ENCODE data around the gene HTATSF1. TPM values are rescaled to one million over a fixed set of nuclear protein-coding genes. Genes with fewer than 3 reads are reported as not detected.

HTATSF1 gene
- total and polyA plus RNA-seq, 10 of the 15 experiments (the other 5 are each of a cell fraction or from before 2014, with no cell fraction given), result 1.9 to 59.8 (median 28.3) TPM

- TF ChIP-seq, protein P1, sequence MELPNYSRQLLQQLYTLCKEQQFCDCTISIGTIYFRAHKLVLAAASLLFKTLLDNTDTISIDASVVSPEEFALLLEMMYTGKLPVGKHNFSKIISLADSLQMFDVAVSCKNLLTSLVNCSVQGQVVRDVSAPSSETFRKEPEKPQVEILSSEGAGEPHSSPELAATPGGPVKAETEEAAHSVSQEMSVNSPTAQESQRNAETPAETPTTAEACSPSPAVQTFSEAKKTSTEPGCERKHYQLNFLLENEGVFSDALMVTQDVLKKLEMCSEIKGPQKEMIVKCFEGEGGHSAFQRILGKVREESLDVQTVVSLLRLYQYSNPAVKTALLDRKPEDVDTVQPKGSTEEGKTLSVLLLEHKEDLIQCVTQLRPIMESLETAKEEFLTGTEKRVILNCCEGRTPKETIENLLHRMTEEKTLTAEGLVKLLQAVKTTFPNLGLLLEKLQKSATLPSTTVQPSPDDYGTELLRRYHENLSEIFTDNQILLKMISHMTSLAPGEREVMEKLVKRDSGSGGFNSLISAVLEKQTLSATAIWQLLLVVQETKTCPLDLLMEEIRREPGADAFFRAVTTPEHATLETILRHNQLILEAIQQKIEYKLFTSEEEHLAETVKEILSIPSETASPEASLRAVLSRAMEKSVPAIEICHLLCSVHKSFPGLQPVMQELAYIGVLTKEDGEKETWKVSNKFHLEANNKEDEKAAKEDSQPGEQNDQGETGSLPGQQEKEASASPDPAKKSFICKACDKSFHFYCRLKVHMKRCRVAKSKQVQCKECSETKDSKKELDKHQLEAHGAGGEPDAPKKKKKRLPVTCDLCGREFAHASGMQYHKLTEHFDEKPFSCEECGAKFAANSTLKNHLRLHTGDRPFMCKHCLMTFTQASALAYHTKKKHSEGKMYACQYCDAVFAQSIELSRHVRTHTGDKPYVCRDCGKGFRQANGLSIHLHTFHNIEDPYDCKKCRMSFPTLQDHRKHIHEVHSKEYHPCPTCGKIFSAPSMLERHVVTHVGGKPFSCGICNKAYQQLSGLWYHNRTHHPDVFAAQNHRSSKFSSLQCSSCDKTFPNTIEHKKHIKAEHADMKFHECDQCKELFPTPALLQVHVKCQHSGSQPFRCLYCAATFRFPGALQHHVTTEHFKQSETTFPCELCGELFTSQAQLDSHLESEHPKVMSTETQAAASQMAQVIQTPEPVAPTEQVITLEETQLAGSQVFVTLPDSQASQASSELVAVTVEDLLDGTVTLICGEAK (IDR thresholded peaks at IDR 0.05; ENCODE audit: borderline replicate concordance), result no peak
- TF ChIP-seq TCF12 (IDR thresholded peaks at IDR 0.05; ENCODE audit: low read depth, low read length), result no peak
- no peak for TF ChIP-seq ZNF274 (IDR thresholded peaks at IDR 0.05; ENCODE audit: insufficient read depth, insufficient read length)
- TF ChIP-seq BCL11A (IDR thresholded peaks at IDR 0.05; ENCODE audit: low read depth, low read length), result no peak
Measured at GRCh38 chrX:136551410-136551809, 54.0 kb downstream of the HTATSF1 start (continued).

DNA sequence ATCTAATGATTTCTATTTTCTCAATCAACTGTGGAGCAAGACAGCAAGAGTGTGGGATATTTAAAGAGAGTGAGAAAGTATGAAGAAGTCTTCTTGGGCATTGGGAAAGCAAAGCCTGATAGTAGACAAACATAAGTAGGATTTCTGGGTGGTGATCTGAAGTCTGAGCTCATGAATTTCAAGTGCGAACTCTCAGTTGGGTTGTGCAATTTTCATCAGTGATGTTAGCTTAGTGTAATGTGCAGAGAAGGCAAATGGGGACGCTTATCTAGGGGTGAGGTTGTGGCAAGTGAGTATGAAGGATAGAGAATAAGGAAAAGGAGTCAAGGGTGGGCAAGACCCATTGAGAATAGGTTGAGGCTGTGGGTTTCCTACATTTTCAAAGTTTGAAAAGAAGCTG is 58.3 kb downstream of the HTATSF1 start:
- TF ChIP-seq RAD21 (IDR thresholded peaks at IDR 0.05; ENCODE audit: insufficient read depth, low read depth, low read length) (no peak), RELB (IDR thresholded peaks at IDR 0.05; ENCODE audit: low read depth) (no peak)
- intact Hi-C loops (cut with micrococcal nuclease; ENCODE audit: unreplicated experiment), result no loop called here
- no peak overlapping the region for H3K4me3 ChIP-seq
- no peaks in the 10 kb centered on the region for H3K27me3 ChIP-seq (replicated peaks in 1 of 2; ENCODE audit: control insufficient read depth in 2 of 2, insufficient read depth in 2 of 2, low read length in 1 of 2)
- H3K9ac ChIP-seq (ENCODE audit: control insufficient read depth, insufficient read depth, low read length), result no peak overlapping the region
- H3K79me2 ChIP-seq (ENCODE audit: control insufficient read depth, insufficient read depth, low read length), result no peaks in the 10 kb centered on the region
- ChIA-PET POLR2A (no interaction called here), RAD21 (ENCODE audit: unreplicated experiment) (interaction anchor here (1.5 kb wide), 1 partner anchor 34 kb away, joined by 3 read pairs; no protein-coding TSS in a partner anchor), CTCF (no interaction called here), SMC1A (ENCODE audit: uncharacterized antibody, unreplicated experiment) (interaction anchor here (0.6 to 0.9 kb wide), 3 partner anchors 19 to 24 kb away, joined by 3 to 4 read pairs (median 3); partner anchors contain the start of gene VGLL1)
- no peak overlapping the region for H3K27ac ChIP-seq (ENCODE audit: control insufficient read depth, insufficient read depth)
- ATAC-seq, result no peak
- no peak for FAIRE-seq
- H2AFZ ChIP-seq (ENCODE audit: control insufficient read depth, low read depth, low read length), result no peak overlapping the region
- DNase-seq (ENCODE audit: low read depth, low spot score), result no peak
- H3K9me3 ChIP-seq (replicated peaks; ENCODE audit: control insufficient read depth, insufficient read depth, low read length), result no peaks in the 10 kb centered on the region
- in situ Hi-C loops (cut with MboI), result no loop called here
- H3K4me1 ChIP-seq (ENCODE audit: control insufficient read depth, insufficient read depth, low read length), result no peaks in the 10 kb centered on the region
- H4K20me1 ChIP-seq (ENCODE audit: control insufficient read depth, insufficient read depth), result no peaks in the 10 kb centered on the region
- WGBS (ENCODE audit: insufficient coverage, insufficient replicate concordance, low lambda C conversion rate, missing lambda C conversion rate), result 2% methylated on average over 2 of the region's 2 CpGs
- H3K4me2 ChIP-seq (ENCODE audit: control insufficient read depth, insufficient read depth), result no peak overlapping the region
- H3K36me3 ChIP-seq (ENCODE audit: control insufficient read depth in 2 of 2, insufficient read depth in 2 of 2, low read length in 1 of 2), result no peaks in the 10 kb centered on the region
- no TSS peak for BruUV-seq (replicated peaks)

MicroRNA genes within 50 kb of the gene (microRNA counts, 767-probe panel; counts per million panel counts)
- 516 counts per million, percentile 8 among the panel's probes with 10 or more counts for microRNA hsa-miR-934

Small RNA genes within 50 kb of the gene (microRNA-seq; reads per million reads assigned to microRNA genes)
- gene MIR934, result not detected

Small RNA genes within 50 kb of the gene (small RNA-seq; reads per million reads assigned to genes)
- not detected for gene MIR934

Other genes with a start within 250 kb of the HTATSF1 start
- 10.7 and 14.7 TPM in 2 replicates for gene MAP7D3, start 246.2 kb upstream of the HTATSF1 start, total RNA-seq (2014; rRNA removed)
- gene MAP7D3, start 246.2 kb upstream of the HTATSF1 start, total RNA-seq (2014; rRNA removed; fragmentation: Illumina TruSeq; extraction: Trizol), result 24.0 TPM in 2 replicates
- 10.8 and 11.3 TPM in 2 replicates for gene MAP7D3, start 246.2 kb upstream of the HTATSF1 start, total RNA-seq (2021)
- gene MAP7D3, start 246.2 kb upstream of the HTATSF1 start, polyA plus RNA-seq (2011; rRNA removed), result 9.3 and 9.7 TPM in 2 replicates
- gene MAP7D3, start 246.2 kb upstream of the HTATSF1 start, polyA plus RNA-seq (2014; fragmentation: Illumina TruSeq; extraction: Trizol), result 17.8 and 24.2 TPM in 2 replicates
- 10 to 100 TPM in 1 of 2 experiments, 1 to 10 TPM in 1; 9.1 to 10.2 TPM for gene MAP7D3, start 246.2 kb upstream of the HTATSF1 start, polyA plus RNA-seq (2014; fragmentation: Nextera tagmentation; extraction: Ambion mirVana)
- gene MAP7D3, start 246.2 kb upstream of the HTATSF1 start, polyA plus RNA-seq (2014; rRNA removed), result 8.3 and 10.4 TPM in 2 replicates
- 10 to 100 TPM; 11.2 to 11.4 TPM for gene MAP7D3, start 246.2 kb upstream of the HTATSF1 start, polyA plus RNA-seq (2016; fragmentation: Nextera tagmentation; extraction: Ambion mirVana)
- gene ADGRG4, start 196.6 kb upstream of the HTATSF1 start, total RNA-seq (2014; rRNA removed), result not detected in 2 replicates
- not detected in 2 replicates for gene ADGRG4, start 196.6 kb upstream of the HTATSF1 start, total RNA-seq (2014; rRNA removed; fragmentation: Illumina TruSeq; extraction: Trizol)
- not detected in 2 replicates for gene ADGRG4, start 196.6 kb upstream of the HTATSF1 start, total RNA-seq (2021)
- not detected in 2 replicates for gene ADGRG4, start 196.6 kb upstream of the HTATSF1 start, polyA plus RNA-seq (2011; rRNA removed)
- not detected in 2 replicates for gene ADGRG4, start 196.6 kb upstream of the HTATSF1 start, polyA plus RNA-seq (2014; fragmentation: Illumina TruSeq; extraction: Trizol)
- gene ADGRG4, start 196.6 kb upstream of the HTATSF1 start, polyA plus RNA-seq (2014; fragmentation: Nextera tagmentation; extraction: Ambion mirVana), result not detected
- gene ADGRG4, start 196.6 kb upstream of the HTATSF1 start, polyA plus RNA-seq (2014; rRNA removed), result not detected in 2 replicates
- not detected for gene ADGRG4, start 196.6 kb upstream of the HTATSF1 start, polyA plus RNA-seq (2016; fragmentation: Nextera tagmentation; extraction: Ambion mirVana)
- not detected in 2 replicates for gene BRS3, start 9.6 kb upstream of the HTATSF1 start, total RNA-seq (2014; rRNA removed)
- gene BRS3, start 9.6 kb upstream of the HTATSF1 start, total RNA-seq (2014; rRNA removed; fragmentation: Illumina TruSeq; extraction: Trizol), result not detected in 2 replicates
- gene BRS3, start 9.6 kb upstream of the HTATSF1 start, total RNA-seq (2021), result not detected in 2 replicates
- not detected in 2 replicates for gene BRS3, start 9.6 kb upstream of the HTATSF1 start, polyA plus RNA-seq (2011; rRNA removed)
- not detected in 2 replicates for gene BRS3, start 9.6 kb upstream of the HTATSF1 start, polyA plus RNA-seq (2014; fragmentation: Illumina TruSeq; extraction: Trizol)
- gene BRS3, start 9.6 kb upstream of the HTATSF1 start, polyA plus RNA-seq (2014; fragmentation: Nextera tagmentation; extraction: Ambion mirVana), result not detected
- gene BRS3, start 9.6 kb upstream of the HTATSF1 start, polyA plus RNA-seq (2014; rRNA removed), result not detected in 2 replicates
- not detected for gene BRS3, start 9.6 kb upstream of the HTATSF1 start, polyA plus RNA-seq (2016; fragmentation: Nextera tagmentation; extraction: Ambion mirVana)
- not detected in 2 replicates for gene VGLL1, start 34.6 kb downstream of the HTATSF1 start, total RNA-seq (2014; rRNA removed)
- gene VGLL1, start 34.6 kb downstream of the HTATSF1 start, total RNA-seq (2014; rRNA removed; fragmentation: Illumina TruSeq; extraction: Trizol), result not detected in 2 replicates
- not detected in 2 replicates for gene VGLL1, start 34.6 kb downstream of the HTATSF1 start, total RNA-seq (2021)
- not detected in 2 replicates for gene VGLL1, start 34.6 kb downstream of the HTATSF1 start, polyA plus RNA-seq (2011; rRNA removed)
- not detected in 2 replicates for gene VGLL1, start 34.6 kb downstream of the HTATSF1 start, polyA plus RNA-seq (2014; fragmentation: Illumina TruSeq; extraction: Trizol)
- gene VGLL1, start 34.6 kb downstream of the HTATSF1 start, polyA plus RNA-seq (2014; fragmentation: Nextera tagmentation; extraction: Ambion mirVana), result not detected
- not detected in 2 replicates for gene VGLL1, start 34.6 kb downstream of the HTATSF1 start, polyA plus RNA-seq (2014; rRNA removed)
- gene VGLL1, start 34.6 kb downstream of the HTATSF1 start, polyA plus RNA-seq (2016; fragmentation: Nextera tagmentation; extraction: Ambion mirVana), result not detected
- not detected in 2 replicates for gene CD40LG, start 150.6 kb downstream of the HTATSF1 start, total RNA-seq (2014; rRNA removed)
- not detected in 2 replicates for gene CD40LG, start 150.6 kb downstream of the HTATSF1 start, total RNA-seq (2014; rRNA removed; fragmentation: Illumina TruSeq; extraction: Trizol)
- gene CD40LG, start 150.6 kb downstream of the HTATSF1 start, total RNA-seq (2021), result 0.11 and 0.21 TPM in 2 replicates
- not detected in 2 replicates for gene CD40LG, start 150.6 kb downstream of the HTATSF1 start, polyA plus RNA-seq (2011; rRNA removed)
- gene CD40LG, start 150.6 kb downstream of the HTATSF1 start, polyA plus RNA-seq (2014; fragmentation: Illumina TruSeq; extraction: Trizol), result 0.04 and 0.21 TPM in 2 replicates
- not detected for gene CD40LG, start 150.6 kb downstream of the HTATSF1 start, polyA plus RNA-seq (2014; fragmentation: Nextera tagmentation; extraction: Ambion mirVana)
- 0.05 TPM in 1 of 2 replicates, not detected in the other for gene CD40LG, start 150.6 kb downstream of the HTATSF1 start, polyA plus RNA-seq (2014; rRNA removed)
- under 1 TPM in 1 of 2 experiments, not detected in 1; 0.18 TPM for gene CD40LG, start 150.6 kb downstream of the HTATSF1 start, polyA plus RNA-seq (2016; fragmentation: Nextera tagmentation; extraction: Ambion mirVana)

Data from GM12878 (cell line).